GM12872 (cell line): ENCODE data around the gene PNPLA2.

Experiments
- TF ChIP-seq, protein P1 (sequence below): IDR thresholded peaks from 3 replicates; pipeline ENCODE4 v1.5.1; 2011; ENCODE audit warnings: low read depth, mild to moderate bottlenecking, low read length, moderate library complexity; ENCODE audit not compliant: insufficient read depth

PNPLA2 gene

DNA sequence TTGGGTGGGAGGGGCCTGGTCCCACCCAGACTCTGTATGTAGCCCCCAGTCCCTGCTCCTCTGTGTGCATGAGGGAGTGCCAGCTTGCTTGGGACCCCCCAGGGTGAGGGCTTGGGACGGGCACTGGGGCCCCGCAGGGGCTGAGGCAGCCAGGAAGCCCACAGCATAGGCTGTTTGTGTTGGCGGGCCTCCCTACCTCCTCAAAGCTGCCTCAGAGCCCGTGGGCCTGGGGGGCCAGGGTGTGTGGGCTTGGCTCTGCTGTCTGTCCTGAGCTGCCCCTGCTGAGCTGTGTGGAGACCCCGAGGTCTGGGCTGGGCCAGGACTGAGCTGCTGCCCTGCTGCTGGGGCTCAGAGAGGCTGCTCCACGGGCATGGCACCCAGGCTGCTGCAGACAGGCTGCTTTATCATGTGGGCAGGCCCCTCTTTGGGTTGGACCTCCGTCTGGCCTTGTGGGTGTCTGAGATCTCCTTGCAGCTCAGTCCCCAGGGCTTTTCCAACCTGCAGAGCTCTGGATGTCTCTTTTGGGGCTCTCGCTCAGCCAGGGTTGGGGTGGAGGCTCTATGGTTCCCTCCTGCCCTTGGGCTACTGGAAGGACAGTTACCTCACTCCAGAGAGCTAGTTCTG lies 27.3 kb downstream of the PNPLA2 start:
- TF ChIP-seq, protein P1, sequence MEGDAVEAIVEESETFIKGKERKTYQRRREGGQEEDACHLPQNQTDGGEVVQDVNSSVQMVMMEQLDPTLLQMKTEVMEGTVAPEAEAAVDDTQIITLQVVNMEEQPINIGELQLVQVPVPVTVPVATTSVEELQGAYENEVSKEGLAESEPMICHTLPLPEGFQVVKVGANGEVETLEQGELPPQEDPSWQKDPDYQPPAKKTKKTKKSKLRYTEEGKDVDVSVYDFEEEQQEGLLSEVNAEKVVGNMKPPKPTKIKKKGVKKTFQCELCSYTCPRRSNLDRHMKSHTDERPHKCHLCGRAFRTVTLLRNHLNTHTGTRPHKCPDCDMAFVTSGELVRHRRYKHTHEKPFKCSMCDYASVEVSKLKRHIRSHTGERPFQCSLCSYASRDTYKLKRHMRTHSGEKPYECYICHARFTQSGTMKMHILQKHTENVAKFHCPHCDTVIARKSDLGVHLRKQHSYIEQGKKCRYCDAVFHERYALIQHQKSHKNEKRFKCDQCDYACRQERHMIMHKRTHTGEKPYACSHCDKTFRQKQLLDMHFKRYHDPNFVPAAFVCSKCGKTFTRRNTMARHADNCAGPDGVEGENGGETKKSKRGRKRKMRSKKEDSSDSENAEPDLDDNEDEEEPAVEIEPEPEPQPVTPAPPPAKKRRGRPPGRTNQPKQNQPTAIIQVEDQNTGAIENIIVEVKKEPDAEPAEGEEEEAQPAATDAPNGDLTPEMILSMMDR: no peak

DNA sequence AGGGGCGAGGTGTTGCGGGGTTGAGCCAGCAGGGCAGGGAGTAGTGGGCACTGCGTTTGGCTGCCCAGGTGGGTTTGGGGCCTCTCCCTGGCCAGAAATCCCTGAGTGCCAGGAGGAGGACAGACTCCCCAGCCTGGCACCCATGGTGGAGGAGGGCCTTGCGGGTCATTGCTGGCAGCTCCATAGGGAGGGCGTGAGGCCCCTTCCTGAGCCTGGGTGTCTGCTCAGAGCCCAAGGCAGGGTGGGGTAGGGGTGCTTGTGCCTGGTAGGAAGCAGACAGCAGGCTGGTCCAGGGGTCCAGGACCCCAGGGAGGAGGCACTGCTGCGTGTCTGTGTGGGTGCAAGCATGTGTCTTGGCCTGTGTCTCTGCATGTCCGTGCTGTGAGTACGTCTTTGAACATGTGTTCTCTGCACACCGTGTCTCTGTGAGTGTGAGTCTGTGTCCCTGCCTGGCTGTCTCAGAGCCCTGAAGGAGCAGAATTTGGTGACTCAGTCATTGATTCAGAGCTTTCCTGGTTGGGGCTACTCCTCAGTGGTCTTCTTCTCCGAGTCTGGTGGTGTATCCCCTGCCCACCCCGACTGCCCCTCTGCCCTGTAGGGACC lies 27.9 kb downstream of the PNPLA2 start:
- TF ChIP-seq, protein P1: no peak

DNA sequence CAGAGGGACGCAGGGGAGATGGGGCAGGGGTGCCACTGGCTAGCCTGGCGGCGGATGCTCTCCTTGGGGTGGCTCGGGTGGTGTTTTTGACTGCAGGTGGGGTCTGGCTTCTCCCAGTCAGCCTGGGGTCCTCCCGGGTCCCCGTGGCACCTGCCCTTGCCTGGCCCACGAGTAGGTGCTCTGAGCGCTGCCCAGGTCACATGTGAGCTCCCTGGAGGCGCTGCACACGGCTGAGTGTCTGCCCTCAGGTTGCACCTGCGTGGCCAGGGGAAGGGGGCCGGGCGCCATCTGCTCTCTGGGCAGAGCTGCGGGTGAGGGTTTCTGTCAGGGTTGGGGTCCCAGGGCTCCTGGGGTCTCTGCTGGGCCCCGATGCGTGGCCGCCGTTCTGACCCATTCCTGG lies 29.2 kb downstream of the PNPLA2 start:
- TF ChIP-seq, protein P1: no peak

DNA sequence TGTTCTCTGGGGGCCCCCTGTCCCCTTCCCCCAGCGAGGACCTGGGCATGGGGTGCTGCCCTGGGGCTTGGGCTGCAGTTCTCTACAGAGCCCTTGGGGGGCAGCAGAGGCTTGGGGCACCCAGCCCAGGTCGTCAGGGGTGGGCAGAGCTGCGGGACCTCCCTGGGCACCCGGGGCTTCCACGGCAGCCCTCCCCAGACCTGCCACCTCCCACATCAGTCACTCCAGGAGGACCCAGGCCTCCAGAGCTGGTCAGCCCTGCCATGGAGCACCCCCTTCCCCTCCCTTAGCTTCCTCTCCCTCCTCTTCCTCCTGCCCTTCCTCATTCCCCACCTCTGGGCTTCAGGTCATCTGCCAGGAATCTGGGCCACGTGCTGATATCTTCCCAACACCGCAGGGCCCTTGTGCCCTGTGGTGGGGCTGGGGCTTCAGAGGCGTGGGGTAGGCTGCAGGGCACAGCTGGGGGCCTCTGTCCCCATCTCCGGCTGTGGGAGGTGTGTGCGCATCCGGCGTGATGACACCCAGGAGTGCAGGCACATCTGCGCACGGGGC lies 29.7 kb downstream of the PNPLA2 start:
- TF ChIP-seq, protein P1: peak; percentile 97

DNA sequence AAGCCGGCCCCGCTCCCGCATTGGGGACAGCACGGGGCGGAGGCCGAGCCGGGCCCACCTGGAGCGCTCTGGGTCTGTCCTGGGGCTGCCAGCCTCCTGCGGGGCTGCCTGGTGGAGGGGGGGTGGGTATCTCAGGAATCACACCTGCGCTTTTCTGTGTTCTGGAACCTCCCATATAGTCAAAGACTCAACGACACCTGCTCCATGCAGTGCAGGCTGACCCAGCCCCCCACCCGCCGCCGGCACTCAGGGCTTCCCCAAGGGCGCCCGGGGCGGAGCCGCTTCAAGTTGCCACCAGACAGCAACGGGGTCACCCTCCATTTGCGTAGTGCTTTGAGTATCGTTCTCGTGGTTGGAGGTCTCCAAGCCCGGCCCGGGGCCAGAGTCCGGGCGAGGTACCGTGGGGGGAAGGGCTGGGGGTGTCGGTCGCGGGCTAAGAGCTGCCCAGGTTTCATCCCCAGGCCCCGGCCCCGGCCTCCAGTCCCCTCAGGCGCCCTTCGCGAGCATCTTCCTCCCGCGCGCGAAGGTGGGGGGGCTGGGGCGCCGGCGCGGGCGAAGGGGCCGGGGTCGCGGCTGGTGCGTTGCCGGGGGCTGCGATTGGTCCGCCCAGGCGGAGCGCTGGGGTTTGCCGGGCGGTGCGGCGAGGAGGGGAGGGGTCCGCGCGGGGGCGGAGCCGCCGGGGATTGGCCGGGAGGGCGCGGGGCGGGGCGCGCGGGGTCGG lies 30.6 kb downstream of the PNPLA2 start:
- TF ChIP-seq, protein P1: no peak

DNA sequence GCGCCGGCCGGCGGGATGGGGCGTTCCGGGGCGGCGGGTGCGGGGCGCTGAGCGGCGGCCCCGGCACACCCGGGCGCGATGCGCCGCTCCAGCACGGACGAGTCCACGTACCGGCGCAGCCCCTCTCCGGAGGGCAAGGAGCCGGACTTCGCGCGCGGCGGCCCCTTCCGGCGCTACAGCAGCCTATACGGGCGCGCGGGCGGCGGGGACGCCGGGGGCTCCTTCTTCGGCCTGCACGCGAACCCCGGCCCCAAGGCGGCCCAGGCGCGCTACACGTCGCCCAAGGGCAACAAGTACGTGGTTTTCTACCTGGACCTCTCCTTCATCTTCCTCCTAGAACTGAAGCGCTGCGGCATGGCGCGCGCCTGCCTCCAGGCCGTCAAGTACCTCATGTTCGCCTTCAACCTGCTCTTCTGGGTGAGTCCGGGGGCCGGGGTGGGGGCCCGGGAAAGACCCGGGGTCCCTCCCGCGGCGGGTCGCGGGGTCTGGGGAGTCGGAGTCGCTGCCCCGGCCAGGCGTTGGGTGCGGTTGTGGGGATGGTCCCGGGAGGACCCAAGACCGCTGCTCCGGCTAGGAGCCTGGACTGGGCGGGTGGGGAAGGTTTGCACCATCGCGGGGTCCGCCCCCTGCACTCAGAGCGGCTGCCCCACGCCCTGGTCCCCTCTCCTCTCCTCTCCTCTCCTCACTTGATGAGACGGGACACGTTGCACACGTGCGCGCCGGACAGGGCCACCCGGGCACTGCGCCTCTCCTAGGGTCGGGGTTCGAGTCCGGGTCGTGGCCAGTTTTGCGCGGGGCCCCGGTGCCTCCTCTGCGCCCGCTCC lies 31.4 kb downstream of the PNPLA2 start:
- TF ChIP-seq, protein P1: no peak
